ENCODE measurements around the gene SHCBP1L.

SHCBP1L gene

GRCh38 chr1:182998482-182998881 is 45.5 kb upstream of the SHCBP1L start:
- H3K27me3 ChIP-seq (ENCODE audit: insufficient read depth, low read length) = no peaks in the 10 kb centered on the region
- H3K79me2 ChIP-seq (ENCODE audit: insufficient read depth, low read length) = no peaks in the 10 kb centered on the region
- TF ChIP-seq, protein P1, sequence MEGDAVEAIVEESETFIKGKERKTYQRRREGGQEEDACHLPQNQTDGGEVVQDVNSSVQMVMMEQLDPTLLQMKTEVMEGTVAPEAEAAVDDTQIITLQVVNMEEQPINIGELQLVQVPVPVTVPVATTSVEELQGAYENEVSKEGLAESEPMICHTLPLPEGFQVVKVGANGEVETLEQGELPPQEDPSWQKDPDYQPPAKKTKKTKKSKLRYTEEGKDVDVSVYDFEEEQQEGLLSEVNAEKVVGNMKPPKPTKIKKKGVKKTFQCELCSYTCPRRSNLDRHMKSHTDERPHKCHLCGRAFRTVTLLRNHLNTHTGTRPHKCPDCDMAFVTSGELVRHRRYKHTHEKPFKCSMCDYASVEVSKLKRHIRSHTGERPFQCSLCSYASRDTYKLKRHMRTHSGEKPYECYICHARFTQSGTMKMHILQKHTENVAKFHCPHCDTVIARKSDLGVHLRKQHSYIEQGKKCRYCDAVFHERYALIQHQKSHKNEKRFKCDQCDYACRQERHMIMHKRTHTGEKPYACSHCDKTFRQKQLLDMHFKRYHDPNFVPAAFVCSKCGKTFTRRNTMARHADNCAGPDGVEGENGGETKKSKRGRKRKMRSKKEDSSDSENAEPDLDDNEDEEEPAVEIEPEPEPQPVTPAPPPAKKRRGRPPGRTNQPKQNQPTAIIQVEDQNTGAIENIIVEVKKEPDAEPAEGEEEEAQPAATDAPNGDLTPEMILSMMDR (IDR thresholded peaks at IDR 0.05; ENCODE audit: low read length) = no peak
- no peak for TF ChIP-seq EZH2 (IDR thresholded peaks at IDR 0.05; ENCODE audit: borderline replicate concordance, low read length)
- no peaks in the 10 kb centered on the region for H3F3A ChIP-seq (ENCODE audit: insufficient read depth, low read length)
- H3K36me3 ChIP-seq (ENCODE audit: insufficient read depth, low read length) = no peaks in the 10 kb centered on the region
- no peaks in the 10 kb centered on the region for H4K20me1 ChIP-seq (ENCODE audit: insufficient read depth, low read length)
- H2AFZ ChIP-seq (ENCODE audit: low read length) = no peak overlapping the region
- H3K4me2 ChIP-seq (ENCODE audit: low read length) = no peak overlapping the region
- H3K9ac ChIP-seq (ENCODE audit: low read length) = no peak overlapping the region
- no peaks in the 10 kb centered on the region for H3K4me1 ChIP-seq (ENCODE audit: insufficient read depth, low read length, severe bottlenecking)
- no peak overlapping the region for H3K4me3 ChIP-seq (ENCODE audit: low read depth, low read length, poor library complexity, severe bottlenecking)
- no peaks in the 10 kb centered on the region for H3K9me2 ChIP-seq (ENCODE audit: low read depth, low read length)
- no peaks in the 10 kb centered on the region for H3K9me3 ChIP-seq (ENCODE audit: low read length)
- no peak overlapping the region for H3K27ac ChIP-seq (ENCODE audit: low read depth, low read length, poor library complexity, severe bottlenecking)

DNA sequence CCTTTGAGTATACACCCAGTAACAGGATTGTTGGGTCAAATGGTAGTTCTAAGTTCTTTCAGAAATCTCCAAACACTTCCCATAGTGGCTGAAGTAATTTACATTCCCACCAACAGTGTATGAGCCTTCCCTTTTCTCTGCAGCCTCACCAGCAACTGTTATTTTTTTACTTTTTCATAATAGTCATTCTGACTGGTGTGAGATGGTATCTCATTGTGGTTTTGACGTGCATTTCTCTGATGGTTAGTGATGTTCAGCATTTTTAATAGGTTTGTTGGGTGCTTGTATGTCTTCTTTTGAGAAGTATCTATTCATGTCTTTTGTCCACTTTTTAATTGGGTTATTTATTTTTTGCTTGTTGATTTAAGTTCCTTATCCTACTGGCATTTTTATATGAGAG is 43.9 kb upstream of the SHCBP1L start:
- H3K36me3 ChIP-seq (ENCODE audit: insufficient read depth, low read length) = no peaks in the 10 kb centered on the region
- H3K79me2 ChIP-seq (ENCODE audit: insufficient read depth, low read length) = no peaks in the 10 kb centered on the region
- no peak overlapping the region for H3K9ac ChIP-seq (ENCODE audit: low read length)
- H3F3A ChIP-seq (ENCODE audit: insufficient read depth, low read length) = no peaks in the 10 kb centered on the region
- no peak overlapping the region for H2AFZ ChIP-seq (ENCODE audit: low read length)
- no peak for TF ChIP-seq EZH2 (IDR thresholded peaks at IDR 0.05; ENCODE audit: borderline replicate concordance, low read length)
- TF ChIP-seq, protein P1 (IDR thresholded peaks at IDR 0.05; ENCODE audit: low read length) = no peak
- no peaks in the 10 kb centered on the region for H3K27me3 ChIP-seq (ENCODE audit: insufficient read depth, low read length)
- H3K9me2 ChIP-seq (ENCODE audit: low read depth, low read length) = no peaks in the 10 kb centered on the region
- no peak overlapping the region for H3K4me3 ChIP-seq (ENCODE audit: low read depth, low read length, poor library complexity, severe bottlenecking)
- no peaks in the 10 kb centered on the region for H3K4me1 ChIP-seq (ENCODE audit: insufficient read depth, low read length, severe bottlenecking)
- no peaks in the 10 kb centered on the region for H4K20me1 ChIP-seq (ENCODE audit: insufficient read depth, low read length)
- H3K9me3 ChIP-seq (ENCODE audit: low read length) = no peaks in the 10 kb centered on the region
- no peak overlapping the region for H3K27ac ChIP-seq (ENCODE audit: low read depth, low read length, poor library complexity, severe bottlenecking)
- H3K4me2 ChIP-seq (ENCODE audit: low read length) = no peak overlapping the region

GRCh38 chr1:182995894-182996293 is 42.9 kb upstream of the SHCBP1L start:
- Histone ChIP-seq H3K4me1 (ENCODE audit: insufficient read depth, low read length, severe bottlenecking) (no peaks in the 10 kb centered on the region), H3K4me2 (ENCODE audit: low read length) (no peak overlapping the region), H3K79me2 (ENCODE audit: insufficient read depth, low read length) (no peaks in the 10 kb centered on the region), H3K27me3 (ENCODE audit: insufficient read depth, low read length) (no peaks in the 10 kb centered on the region), H3K36me3 (ENCODE audit: insufficient read depth, low read length) (no peaks in the 10 kb centered on the region), H3K9me2 (ENCODE audit: low read depth, low read length) (no peaks in the 10 kb centered on the region), H2AFZ (ENCODE audit: low read length) (no peak overlapping the region), H4K20me1 (ENCODE audit: insufficient read depth, low read length) (no peaks in the 10 kb centered on the region), H3K9me3 (ENCODE audit: low read length) (no peaks in the 10 kb centered on the region), H3K27ac (ENCODE audit: low read depth, low read length, poor library complexity, severe bottlenecking) (no peak overlapping the region), H3K9ac (ENCODE audit: low read length) (no peak overlapping the region), H3K4me3 (ENCODE audit: low read depth, low read length, poor library complexity, severe bottlenecking) (no peak overlapping the region), H3F3A (ENCODE audit: insufficient read depth, low read length) (no peaks in the 10 kb centered on the region)
- TF ChIP-seq, protein P1 (IDR thresholded peaks at IDR 0.05; ENCODE audit: low read length) = no peak

Measured in OCI-LY1 (cell line).